HG03565 (cell line): ENCODE results near the gene PLXNA2.

Source experiments
- ATAC-seq: cut with Tn5 transposase; IDR thresholded peaks from one replicate; pipeline ENCODE4 v1.9.1; 2021; ENCODE audit warnings: mild to moderate bottlenecking, moderate library complexity; ENCODE audit not compliant: unreplicated experiment

Gene PLXNA2

DNA sequence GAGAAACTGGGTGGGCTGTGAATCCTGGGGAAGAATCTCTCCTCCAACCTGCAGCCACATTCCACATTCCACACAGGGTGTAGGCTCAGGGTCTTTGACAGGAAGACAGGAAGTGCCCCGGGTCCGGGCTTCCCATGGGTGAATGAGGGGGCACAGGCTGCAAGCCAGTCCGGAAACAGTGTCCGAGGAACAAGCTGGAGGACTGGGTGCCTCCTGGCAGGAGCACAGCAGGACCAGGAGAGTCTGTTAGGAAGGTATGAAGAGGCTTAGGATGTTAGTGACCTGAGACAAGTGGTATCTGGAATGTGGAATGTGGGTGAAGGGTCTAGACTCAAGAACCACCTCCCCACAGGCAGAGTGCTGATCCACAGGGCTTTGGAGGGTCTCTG lies 212.3 kb downstream of the PLXNA2 start:
- ATAC-seq = no peak

DNA sequence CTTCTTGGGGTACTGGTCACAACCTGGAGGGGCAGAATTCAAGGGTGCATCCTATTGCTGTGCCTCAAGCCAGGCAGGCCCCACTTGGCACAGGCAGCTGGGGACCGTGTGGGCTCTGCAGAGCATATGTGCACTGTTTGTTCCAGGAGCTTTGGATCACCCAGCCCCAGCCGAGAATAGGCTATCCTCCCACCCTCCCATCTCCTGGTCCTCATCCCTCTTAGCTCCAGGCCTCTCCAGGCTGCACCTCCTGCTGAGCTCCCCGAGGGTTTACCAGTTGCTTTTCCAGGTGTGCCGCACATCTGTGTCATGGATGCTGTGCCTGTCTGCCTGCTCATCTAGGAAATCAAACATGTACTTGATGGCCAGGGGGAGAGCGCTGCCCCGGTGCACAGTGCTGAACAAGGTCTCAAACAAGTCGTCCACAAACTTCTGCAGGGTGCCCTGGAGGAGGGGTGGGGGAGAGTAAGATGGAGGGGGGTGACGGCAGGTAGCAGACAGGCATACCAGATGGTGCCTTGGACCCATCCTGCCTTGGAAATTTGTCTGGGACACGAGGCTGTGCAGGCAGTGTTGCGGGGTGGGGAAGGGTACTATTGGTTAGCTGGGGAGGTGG lies 212.8 kb downstream of the PLXNA2 start:
- ATAC-seq = no peak

DNA sequence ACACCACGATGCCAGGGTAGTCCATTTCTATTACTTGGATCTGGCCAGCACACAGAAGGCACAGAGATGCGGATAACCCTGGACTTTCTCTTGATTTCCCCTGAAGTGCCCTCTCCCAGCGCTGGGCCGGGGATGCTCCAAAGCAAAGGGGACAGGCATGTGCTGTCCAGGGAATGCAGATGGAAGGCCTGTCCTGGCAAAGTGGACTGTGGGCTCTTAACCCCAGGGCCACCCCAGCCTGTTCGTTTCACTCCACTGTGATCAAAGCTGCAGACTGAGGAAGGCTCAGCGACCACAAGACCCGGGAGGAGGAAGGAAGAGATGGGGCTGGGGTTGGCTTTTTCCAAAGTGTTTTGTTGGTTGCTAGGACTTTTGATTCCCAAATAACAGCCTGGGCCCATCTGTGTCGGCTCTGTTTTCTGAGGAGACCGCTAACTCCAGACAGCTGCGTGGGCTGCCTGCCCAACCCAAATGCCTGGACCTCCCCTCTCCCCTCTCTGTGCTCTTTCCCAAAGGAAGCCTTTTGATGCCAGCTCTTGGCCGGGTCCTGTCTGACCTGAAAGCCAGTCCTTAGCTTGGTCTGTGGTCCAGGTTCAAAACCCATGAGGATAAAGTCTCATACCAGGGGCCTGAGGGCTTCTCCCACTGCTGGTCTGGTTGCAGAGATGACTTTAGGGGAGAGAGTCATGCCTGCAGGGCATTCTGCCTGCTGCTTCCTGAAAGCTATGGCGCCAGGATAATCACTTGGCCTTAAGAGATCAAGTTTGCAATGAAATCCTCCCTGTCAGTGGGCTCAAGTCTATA lies 213.7 kb downstream of the PLXNA2 start:
- ATAC-seq = no peak

DNA sequence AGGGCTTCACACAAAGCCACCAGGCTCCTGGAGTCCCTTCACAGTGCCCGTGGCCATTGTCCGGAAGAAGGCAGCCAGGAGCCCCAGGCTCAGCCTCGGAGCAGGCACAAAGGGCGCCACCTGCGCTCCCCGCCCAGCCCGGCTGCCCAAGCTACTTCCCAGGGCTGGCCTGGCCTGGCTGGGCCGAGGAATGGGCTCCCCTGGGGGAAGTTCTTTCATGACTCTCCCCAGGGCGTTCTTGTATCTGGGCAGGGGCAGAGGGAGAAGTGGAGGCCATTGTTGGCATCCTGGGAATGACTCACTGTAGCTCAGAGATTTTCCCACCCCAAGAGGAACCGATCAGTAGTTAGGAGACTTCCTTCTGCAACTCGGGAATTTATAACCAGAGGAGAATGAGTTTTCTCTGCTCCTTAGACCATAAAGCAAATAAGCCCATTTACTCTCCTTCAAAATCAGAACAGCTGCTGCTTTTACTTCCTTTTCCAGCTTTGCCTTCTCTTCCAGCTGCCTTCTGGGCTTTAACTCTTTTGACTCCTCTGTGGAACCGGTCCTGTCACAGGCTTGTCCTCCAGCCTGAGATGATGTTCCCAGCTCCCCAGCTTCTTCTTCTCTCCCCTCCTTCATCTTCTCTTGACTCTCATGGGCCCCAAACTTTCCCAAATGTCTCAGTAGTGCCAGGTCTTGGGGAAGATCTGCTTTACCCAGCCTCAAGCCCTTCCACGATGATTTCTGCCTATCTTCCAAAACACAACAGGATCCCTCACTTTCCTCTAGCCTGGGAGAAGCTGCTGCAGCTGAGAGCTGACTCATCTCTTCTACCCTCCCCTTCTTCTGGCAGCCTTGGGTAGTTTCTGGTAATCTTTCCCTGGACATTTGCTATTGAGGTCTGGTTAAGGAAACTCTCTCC lies 214.6 kb downstream of the PLXNA2 start:
- no peak for ATAC-seq

DNA sequence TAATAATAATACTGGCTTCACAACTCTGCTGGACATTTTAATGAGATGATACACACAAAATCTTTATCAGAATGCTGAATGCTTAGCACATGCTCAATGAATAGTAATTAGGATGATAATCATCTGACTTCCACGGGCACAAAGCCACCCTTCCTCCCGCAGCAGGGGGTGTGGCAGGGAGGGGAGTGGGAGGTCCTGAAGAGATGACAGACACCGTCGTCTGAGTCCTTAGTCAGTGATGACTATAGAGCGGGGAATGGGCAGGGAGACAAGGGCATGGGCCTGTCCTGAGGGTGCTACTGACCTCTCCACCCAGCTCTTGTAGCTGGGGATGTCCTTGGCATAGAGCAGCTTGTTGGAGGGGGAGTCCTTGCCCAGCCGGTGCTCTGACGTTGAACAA lies 215.7 kb downstream of the PLXNA2 start:
- no peak for ATAC-seq

DNA sequence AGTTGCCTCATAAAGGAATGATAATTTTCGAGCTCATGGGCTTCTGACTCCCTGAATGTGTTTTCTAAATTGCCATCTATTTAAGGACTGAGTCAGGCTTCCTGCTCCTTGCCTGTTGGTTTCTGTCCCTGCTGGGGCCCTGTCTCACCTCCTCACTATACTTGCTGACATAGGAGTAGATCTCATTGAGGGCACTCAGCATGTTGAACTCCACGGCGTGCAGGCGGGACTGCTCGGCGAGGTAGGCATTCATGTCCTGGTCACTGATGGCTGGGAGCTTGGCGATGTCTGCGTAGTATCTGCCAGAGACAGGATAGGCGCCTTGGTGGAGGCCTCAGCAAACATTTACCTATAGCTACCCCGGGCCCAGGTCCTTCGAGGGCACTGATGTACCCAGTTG lies 216.3 kb downstream of the PLXNA2 start:
- no peak for ATAC-seq

DNA sequence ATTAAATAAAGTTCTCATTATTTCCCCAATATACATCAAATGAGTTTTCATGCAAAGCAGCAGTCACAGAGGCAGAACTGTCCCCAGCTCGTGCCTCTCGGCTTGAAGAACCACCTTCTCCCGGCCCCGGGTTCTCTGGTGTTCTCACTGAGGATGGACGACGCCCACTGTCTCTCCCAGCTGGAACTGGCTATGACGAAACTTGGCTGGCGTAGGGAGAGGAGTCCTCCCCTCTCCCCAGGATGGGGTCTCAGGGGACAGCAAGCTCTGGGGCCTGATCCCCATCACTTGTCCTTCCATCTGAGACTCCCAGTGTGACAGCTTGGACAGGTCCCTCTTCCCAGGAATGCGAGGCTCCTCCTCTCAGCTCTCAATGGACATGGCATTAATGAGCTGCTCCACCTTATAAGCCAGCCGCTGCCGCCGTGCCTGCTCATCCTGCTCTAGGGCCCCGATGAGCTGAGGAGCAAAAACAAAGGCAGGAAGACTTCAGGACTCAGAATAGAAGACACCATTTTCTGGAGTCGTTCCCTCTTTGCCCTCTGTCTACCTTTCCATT lies 217.2 kb downstream of the PLXNA2 start:
- no peak for ATAC-seq

DNA sequence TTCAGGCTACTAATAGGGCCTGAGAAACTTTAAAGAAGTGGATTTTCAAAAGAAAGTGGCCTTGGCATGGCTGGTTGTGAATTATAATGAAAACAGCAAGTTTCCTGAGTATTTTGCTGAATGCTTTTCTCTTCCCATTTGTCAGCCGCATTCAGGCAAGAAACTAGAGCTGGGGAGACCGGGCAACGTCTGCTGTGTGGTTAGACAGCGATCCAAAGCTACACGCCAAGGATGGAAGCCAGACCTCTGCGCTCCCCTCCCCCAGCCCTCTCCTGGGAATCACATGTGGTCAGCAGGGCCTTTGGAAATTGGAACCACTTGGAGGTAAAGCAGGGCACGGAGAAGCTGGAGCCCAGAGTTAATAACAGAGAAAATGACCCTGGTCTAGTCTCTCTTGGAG lies 219.2 kb downstream of the PLXNA2 start:
- ATAC-seq = no peak

DNA sequence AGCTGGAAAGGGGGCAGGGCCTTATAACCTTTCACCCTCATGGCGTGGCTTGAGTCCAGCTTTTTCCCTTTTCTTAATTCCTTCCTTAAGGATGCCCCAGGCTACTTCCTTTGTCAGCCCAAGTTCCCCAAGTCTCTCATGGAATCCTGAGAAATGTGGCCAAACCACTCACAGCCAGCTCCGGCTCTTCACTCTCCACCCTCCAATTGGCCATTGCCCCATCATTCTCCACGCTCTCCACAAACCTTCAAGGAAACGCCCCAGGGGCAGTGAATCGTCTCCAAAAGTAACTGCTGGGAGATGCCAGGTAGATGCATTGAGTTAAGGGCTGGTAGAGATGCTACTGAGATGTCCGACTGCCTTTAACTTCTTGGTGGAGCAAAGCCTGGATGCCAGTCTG lies 219.8 kb downstream of the PLXNA2 start:
- no peak for ATAC-seq

DNA sequence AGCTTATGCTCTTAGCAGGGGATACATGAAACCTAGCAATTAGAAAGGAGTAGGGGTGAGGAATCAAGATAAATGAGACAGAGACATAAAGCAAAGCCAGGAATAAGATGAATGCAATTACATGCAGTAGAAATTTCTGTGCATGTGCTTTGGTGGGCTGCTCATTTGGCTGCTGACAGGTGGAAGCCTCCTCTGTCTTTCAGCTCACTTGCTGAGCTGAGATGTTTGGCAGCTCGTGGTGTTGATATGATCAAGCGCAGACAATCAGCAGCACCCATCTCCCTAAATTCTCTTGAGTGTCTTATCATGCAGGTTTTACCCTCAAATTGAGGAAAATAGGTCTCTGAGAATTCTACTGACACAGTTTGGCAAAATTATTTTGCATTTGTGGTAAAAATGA lies 224.9 kb downstream of the PLXNA2 start:
- no peak for ATAC-seq

DNA sequence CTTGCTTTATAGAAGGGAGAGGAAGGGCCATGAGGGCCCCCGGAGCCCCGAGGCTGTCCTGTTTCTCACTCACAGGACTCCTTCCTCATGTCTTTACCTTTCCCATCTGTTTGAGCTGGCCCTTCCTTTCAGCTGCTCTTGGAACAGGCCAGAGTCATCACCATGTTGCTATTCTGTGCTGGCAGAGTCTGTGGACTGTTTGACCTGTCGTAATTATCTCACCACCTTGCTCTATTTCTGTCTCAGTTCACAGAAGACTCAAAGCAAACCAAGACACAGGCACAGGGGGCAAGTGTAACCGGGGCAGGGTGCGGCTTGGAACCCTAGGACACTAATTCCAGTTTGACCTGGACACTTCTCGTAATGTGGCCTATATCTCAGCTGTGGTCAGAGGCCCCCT lies 228.9 kb downstream of the PLXNA2 start:
- no peak for ATAC-seq

DNA sequence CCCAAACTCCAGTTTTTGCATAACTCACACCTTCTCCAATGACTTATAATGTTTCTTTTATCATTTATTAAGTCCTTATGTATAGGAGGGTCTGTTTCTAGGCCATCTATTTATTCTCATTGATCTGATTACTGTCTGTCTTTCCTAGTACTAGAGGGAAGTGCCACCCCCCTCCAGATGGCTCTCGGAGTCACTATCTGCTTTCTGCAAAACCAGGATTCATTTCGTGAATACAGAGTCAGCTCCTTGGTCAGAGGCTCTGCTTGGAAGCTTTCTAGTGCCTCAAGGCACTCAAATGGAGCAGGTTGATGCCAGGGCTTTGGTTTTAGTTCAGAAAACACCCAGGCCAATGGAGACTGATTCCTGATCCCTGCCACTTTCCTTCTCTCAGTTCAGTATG lies 231.0 kb downstream of the PLXNA2 start:
- no peak for ATAC-seq

DNA sequence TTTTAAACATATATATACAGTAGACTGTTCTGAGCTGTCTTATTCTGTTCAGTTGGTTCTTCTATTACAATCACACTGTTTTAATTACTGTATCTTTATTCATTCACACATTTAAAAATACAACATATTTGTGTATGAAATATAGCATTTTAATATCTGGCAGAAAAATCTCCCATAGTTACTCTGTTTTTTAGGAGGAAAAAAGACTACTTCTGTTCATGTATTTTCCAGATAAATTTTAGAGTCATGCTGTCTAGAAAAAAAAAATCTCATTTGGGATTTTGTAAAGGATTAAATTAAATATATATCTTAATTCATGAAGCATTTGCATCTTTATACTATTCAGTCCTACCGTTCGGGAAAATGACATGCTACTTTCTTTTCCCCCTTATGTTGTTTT lies 231.5 kb downstream of the PLXNA2 start:
- ATAC-seq = no peak

DNA sequence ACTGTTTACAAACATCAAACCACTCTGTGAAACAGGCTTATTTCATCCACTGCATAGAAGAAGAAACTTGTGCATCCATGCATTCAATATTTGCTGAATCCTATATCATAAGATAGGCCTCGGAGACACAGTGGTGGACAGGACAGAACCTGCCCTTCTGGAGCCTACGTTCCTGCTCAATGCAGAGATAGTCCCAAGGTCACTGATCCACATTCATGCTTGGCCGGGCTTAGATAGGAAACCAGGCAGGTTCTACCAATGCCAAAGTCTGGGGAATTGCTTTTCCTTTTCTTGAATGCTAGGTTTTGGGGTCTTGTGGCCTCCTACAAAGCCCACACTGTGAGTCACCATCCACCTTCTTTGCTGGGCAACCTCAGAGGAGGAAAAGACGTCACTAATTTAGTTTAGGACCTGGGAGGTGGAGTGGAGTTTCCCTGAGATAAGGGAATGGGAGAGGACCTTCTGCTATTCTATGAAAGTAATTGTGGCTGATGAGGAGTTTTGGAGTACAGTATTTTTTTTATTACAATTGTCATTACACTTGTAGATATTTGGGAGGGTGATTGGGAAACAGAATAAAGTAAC lies 233.6 kb downstream of the PLXNA2 start:
- ATAC-seq = no peak

DNA sequence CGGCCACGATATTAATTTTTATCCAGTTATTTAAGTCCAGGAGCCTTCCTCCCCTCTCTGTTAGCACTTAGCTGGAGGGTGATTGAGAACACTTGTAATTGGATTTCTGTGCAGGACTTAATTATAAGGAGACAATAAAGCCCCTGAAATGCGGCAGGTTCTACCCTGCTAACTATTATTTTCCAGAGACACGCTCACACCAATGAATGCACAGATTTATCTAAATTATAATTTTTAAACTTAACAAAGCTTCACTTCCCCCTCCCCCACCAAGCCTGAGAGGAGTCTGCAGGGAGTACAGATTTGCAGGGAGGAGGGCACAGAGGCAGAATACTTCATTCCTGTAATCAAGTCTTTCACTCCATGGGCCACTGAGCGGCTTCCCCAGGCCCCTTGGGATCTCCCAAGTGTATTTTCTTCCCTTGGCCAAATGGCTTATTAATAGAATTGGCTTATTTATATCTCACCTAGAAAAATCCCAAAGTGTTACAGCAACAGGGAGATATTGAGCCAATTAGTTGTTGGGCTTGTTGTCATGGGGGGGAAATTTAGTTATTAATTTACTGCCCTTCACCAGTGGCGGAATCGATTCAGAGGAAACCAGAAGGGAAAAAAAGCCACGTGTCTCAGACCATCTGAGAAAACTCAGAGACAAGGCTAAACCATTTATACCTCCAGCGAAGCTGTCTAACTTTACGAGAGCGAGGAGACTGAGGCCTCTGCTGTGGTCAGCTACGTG lies 234.3 kb downstream of the PLXNA2 start:
- no peak for ATAC-seq

DNA sequence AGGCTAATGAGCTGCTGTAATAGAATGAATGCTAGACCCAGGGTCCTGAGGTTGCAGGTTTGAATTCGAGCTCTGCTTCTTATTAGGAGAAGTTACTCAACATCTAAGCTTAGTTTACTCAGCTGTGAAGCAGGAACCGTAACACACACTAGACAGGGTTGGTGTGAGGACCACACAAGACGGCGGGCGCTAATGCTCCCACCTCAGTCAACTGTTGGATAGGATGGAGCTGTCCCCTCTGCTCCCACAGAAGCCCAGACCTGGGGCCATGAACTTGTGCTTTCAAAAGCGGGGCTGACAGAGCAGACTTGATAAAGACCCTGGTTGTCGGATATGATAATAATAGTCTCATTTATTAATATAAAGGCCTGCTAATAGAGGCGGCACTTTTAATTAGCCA lies 234.9 kb downstream of the PLXNA2 start:
- ATAC-seq = no peak

DNA sequence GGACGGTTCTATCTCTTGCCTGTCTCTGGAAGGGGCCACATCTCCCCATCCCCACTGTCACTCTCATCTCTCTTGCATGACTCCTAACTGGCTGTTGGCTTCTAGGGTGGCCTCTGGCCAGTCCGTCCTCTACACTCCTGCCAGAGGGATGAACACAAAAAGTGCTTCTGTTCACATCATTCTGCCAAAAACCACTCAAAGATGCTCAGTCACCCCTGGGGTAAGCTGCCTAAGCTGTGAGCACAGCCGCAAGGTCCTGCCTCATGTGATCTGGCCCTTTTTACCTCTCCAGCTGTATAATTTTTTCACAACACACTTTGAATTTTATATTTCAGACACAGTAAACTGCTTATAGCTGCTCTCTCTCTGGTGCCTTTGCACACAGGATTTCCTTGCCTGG lies 235.7 kb downstream of the PLXNA2 start:
- no peak for ATAC-seq

DNA sequence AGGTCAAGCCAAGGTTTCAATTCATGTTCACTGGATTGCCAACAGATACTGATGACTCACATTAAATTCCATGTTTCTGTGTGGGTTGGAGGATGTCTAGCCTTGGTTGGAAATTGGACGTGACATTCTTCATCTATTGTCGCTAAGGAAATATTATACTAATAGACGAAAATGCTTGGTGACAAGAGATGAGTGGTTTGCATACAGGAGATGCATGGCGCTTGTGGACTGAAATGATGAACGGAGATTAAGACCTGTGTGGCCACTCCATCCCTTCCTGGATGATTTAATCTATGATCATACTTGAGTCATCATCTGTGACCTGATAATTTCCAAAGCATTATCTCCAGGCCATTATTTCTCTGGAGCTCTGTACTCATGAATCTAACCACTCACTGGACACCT lies 236.2 kb downstream of the PLXNA2 start:
- no peak for ATAC-seq

DNA sequence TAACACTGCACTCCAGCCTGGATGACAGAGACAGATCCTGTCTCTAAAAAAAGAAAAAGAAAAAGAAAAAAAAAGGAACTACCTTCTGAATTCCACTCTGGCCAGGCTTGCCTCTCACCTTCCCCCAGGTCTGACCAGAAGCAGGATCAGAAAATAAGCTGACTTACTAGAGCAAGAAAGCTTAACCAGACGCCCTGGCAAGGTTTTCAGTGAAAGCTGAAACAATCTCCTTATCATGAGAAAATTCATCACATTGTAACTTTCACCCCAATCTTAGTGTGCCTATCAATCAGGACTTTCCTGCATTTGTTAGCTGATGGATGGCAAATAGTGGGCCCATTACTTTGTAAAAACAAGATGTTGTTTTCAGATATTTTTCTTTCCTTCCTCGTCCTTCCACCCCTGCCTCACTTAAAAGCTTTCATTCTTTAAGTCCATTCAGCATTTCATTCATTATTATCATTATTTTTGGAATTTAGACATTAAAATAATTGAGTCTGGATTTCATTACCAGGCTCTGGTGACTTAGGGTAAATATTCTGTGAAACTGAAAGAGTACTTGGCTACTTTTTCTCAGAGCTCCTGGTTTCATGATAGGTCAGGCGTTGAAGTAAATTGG lies 236.8 kb downstream of the PLXNA2 start:
- no peak for ATAC-seq
